DND-41 (cell line): ENCODE results near the gene CTSD.

Experiments
- ATAC-seq: fragments of 200-7000 bp; cut with Tn5 transposase; 3 replicates; pipeline ENCODE4 v1.9.1; 2021; ENCODE audit warnings: low read depth; ENCODE audit not compliant: insufficient read depth
- DNase-seq: peaks from one replicate; pipeline ENCODE4 v3.0.0-alpha.2; 2020
- H2AFZ ChIP-seq: 2 replicates; pipeline ENCODE4 v1.6.0; 2012; ENCODE audit warnings: low read depth, low read length
- H3K27ac ChIP-seq: 2 replicates; pipeline ENCODE4 v1.5.1; 2012; ENCODE audit warnings: low read length, inconsistent platforms
- H3K27me3 ChIP-seq: fragments of 200-600 bp; sonication (generic); 2 replicates; pipeline ENCODE4 v1.6.0; 2012; ENCODE audit warnings: low read length, mild to moderate bottlenecking, inconsistent platforms; ENCODE audit not compliant: insufficient read depth, poor library complexity
- H3K36me3 ChIP-seq: 2 replicates; pipeline ENCODE4 v1.5.1; 2012; ENCODE audit warnings: low read length, inconsistent platforms; ENCODE audit not compliant: insufficient read depth
- H3K4me1 ChIP-seq: 2 replicates; pipeline ENCODE4 v1.5.1; 2012; ENCODE audit warnings: mild to moderate bottlenecking, low read length; ENCODE audit not compliant: insufficient read depth
- H3K4me2 ChIP-seq: 2 replicates; pipeline ENCODE4 v1.6.0; 2012; ENCODE audit warnings: mild to moderate bottlenecking, moderate library complexity, low read length, inconsistent platforms; ENCODE audit not compliant: insufficient read depth
- H3K4me3 ChIP-seq, 2 experiments: fragments of 200-600 bp in 1 of 2; shearing (Covaris generic) in 1 of 2; 2 replicates each; pipeline ENCODE4 v1.5.1; 2012 to 2016; ENCODE audit warnings: inconsistent platforms in 2 of 2, low read length in 2 of 2, mild to moderate bottlenecking in 2 of 2, low read depth in 1 of 2, moderate library complexity in 1 of 2
- H3K79me2 ChIP-seq: 2 replicates; pipeline ENCODE4 v1.6.0; 2012; ENCODE audit warnings: low read length, inconsistent platforms; ENCODE audit not compliant: insufficient read depth
- H3K9ac ChIP-seq: 2 replicates; pipeline ENCODE4 v1.6.0; 2012; ENCODE audit warnings: low read depth, mild to moderate bottlenecking, inconsistent platforms, low read length, moderate library complexity
- H3K9me3 ChIP-seq: 2 replicates; pipeline ENCODE4 v1.5.1; 2012; ENCODE audit warnings: low read length, moderate library complexity, mild to moderate bottlenecking, inconsistent platforms; ENCODE audit not compliant: insufficient read depth, severe bottlenecking
- H4K20me1 ChIP-seq: 2 replicates; pipeline ENCODE4 v1.6.0; 2012; ENCODE audit warnings: low read length; ENCODE audit not compliant: insufficient read depth
- CTCF ChIP-seq: IDR thresholded peaks from 2 replicates; pipeline ENCODE4 v1.5.1; 2012; ENCODE audit warnings: borderline replicate concordance, low read length, moderate library complexity, mild to moderate bottlenecking; ENCODE audit not compliant: poor library complexity, severe bottlenecking; ENCODE audit errors: extremely low read depth
- EZH2 ChIP-seq: IDR thresholded peaks from 3 replicates; pipeline ENCODE4 v1.6.1; 2012; ENCODE audit warnings: borderline replicate concordance, low read depth, mild to moderate bottlenecking, moderate library complexity, low read length, inconsistent platforms; ENCODE audit not compliant: severe bottlenecking

The CTSD gene

GRCh38 chr11:1783725-1784529 is 20.2 kb upstream of the CTSD start:
- Histone ChIP-seq H3K27me3 (no peaks in the 10 kb centered on the region), H4K20me1 (no peaks in the 10 kb centered on the region), H3K9me3 (no peaks in the 10 kb centered on the region), H3K27ac (no peak overlapping the region), H3K36me3 (no peaks in the 10 kb centered on the region), H3K4me3 (no peak overlapping the region), H3K79me2 (no peaks in the 10 kb centered on the region), H3K4me2 (no peak overlapping the region), H2AFZ (no peak overlapping the region), H3K9ac (no peak overlapping the region), H3K4me1 (no peaks in the 10 kb centered on the region)
- DNase-seq (no peak), ATAC-seq (no peak)
- TF ChIP-seq CTCF (no peak), EZH2 (no peak)

- ATAC-seq (no peak), DNase-seq (no peak)
- no peaks in the 10 kb centered on the region for H3K9me3 ChIP-seq
- H3K4me3 ChIP-seq = no peak overlapping the region
- H3K27me3 ChIP-seq = no peaks in the 10 kb centered on the region
- H3K4me1 ChIP-seq = no peaks in the 10 kb centered on the region
- no peak overlapping the region for H3K27ac ChIP-seq
- TF ChIP-seq CTCF (no peak), EZH2 (no peak)
- no peak overlapping the region for H2AFZ ChIP-seq
- H3K9ac ChIP-seq = no peak overlapping the region
- H4K20me1 ChIP-seq = no peaks in the 10 kb centered on the region
- no peaks in the 10 kb centered on the region for H3K36me3 ChIP-seq
- no peak overlapping the region for H3K4me2 ChIP-seq
- H3K79me2 ChIP-seq = no peaks in the 10 kb centered on the region
These were observed 19.4 kb upstream of the CTSD start for GRCh38 chr11:1782831-1783724.

- Histone ChIP-seq H3K9ac (no peak overlapping the region), H2AFZ (no peak overlapping the region), H3K27ac (no peak overlapping the region), H3K4me1 (no peaks in the 10 kb centered on the region), H3K4me3 (no peak overlapping the region), H3K27me3 (no peaks in the 10 kb centered on the region), H3K4me2 (no peak overlapping the region), H3K9me3 (no peaks in the 10 kb centered on the region), H3K79me2 (no peaks in the 10 kb centered on the region), H3K36me3 (no peaks in the 10 kb centered on the region), H4K20me1 (no peaks in the 10 kb centered on the region)
- TF ChIP-seq EZH2 = no peak
- TF ChIP-seq CTCF = no peak
- DNase-seq (no peak), ATAC-seq (no peak)
These were observed 18.4 kb upstream of the CTSD start for GRCh38 chr11:1782031-1782590.
